Astrocyte (in vitro differentiated cells and primary cell): ENCODE results near the gene BICDL1.

Experiments
- EZH2 ChIP-seq: IDR thresholded peaks from 2 replicates; pipeline ENCODE4 v1.6.1; 2012; ENCODE audit warnings: mild to moderate bottlenecking, low read length, inconsistent platforms; ENCODE audit not compliant: insufficient read depth
- TF ChIP-seq, protein P1 (sequence below): IDR thresholded peaks from 2 replicates; pipeline ENCODE4 v1.5.1; 2011; ENCODE audit warnings: low read depth, mild to moderate bottlenecking, inconsistent platforms, low read length, moderate library complexity; ENCODE audit not compliant: insufficient read depth

- TF ChIP-seq, protein P1, sequence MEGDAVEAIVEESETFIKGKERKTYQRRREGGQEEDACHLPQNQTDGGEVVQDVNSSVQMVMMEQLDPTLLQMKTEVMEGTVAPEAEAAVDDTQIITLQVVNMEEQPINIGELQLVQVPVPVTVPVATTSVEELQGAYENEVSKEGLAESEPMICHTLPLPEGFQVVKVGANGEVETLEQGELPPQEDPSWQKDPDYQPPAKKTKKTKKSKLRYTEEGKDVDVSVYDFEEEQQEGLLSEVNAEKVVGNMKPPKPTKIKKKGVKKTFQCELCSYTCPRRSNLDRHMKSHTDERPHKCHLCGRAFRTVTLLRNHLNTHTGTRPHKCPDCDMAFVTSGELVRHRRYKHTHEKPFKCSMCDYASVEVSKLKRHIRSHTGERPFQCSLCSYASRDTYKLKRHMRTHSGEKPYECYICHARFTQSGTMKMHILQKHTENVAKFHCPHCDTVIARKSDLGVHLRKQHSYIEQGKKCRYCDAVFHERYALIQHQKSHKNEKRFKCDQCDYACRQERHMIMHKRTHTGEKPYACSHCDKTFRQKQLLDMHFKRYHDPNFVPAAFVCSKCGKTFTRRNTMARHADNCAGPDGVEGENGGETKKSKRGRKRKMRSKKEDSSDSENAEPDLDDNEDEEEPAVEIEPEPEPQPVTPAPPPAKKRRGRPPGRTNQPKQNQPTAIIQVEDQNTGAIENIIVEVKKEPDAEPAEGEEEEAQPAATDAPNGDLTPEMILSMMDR, result no peak
- no peak for TF ChIP-seq EZH2
Observed at GRCh38 chr12:120051535-120051934, 62.5 kb downstream of the BICDL1 start.
